CD4-positive, alpha-beta T cell treated with Interleukin-4 for 1 hour (primary cell): ENCODE data around the gene CARD10.
"Not testable (repeated sequence)": the region's sequence is repeated elsewhere in the genome, so short reads cannot be mapped to it uniquely, and the experiment has no call there.

Experiments
- DNase-seq, 2 donors: peaks; one replicate each; pipeline ENCODE4 v3.0.0-alpha.2; 2020 to 2022

CARD10 gene

DNA sequence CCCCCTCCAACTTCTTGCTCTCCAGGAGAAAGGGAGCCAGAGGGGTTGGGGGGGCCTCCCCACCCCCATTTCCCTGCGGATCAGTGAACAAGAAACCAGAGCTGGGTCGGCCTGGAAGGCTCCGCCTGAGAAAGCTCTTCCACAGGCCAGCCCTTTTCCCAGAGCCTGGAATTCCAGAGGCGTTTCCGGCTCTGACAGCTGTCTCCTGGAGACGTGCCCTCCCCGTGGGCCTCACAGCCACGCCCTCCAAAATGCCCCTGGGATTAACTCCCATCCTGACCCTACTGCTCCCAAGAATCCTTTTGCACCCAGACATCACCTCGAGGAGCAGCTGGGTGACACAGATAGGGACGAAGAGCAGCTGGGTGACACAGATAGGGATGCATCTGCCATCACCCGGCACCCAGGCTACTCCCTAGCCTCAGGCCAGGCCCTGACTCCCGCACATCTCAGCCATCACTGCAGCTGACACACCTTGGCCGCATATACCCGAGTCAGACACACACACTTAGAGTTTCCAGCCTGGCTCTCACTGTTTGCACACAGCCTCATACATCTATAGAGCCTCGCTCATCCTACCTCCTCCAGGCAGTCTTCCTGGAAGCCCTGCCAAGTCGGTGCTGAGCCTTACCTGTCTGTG, 33.4 kb upstream of the CARD10 start:
- DNase-seq, result no peak

DNA sequence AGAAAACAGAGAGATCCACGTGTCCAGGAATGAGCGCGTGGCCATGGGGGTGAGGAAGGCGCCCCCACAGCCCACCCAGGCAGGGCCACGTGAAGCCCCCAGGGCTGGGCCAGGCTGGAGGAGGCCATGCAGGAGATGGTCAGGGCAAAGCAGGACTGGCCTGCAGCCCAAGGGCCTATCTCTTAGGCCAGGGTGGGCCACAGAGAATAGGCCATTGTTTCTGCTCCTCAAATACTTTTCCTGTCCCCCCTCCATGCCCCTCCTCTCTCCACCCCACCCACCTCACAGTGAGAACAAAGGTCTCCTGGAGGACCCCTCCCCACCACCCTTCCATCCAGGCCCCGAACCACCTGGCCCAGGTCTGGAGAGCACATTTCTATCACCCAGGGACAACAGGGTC, 32.8 kb upstream of the CARD10 start:
- DNase-seq, result no peak

DNA sequence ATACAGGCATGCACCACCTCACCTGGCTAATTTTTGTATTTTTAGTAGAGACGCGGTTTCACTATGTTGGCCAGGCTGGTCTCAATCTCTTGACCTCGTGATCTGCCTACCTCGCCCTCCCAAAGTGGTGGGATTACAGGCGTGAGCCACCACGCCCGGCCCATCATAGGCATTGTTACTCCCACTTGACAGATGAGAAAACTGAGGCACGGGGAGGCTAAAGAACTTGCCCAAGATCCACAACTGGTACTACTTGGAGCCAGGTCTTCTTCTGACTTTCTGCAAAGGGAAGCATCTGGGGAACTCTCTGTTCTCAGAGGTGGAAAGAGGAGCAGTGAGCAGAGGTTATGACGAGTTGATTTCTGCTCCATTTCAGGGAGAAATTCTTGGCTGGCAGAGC, 31.7 kb upstream of the CARD10 start:
- not testable (repeated sequence) for DNase-seq

DNA sequence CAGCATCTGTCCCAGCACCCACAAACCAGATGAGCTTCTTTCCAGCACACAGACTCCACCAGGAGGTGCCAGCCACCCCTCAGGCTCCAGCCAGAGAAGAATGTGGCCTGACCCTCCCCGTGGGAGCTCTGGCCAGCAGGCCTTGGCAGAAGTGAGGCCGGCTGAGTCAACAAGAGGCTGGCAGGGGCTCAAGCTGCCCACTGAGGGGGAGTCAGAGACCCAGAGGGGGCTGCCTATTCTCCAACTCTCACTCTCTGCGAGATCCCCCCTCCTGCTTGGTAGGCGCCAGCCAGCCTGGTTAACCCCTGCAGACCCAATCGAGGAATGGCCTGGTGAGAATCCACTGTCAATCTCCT, 30.5 kb upstream of the CARD10 start:
- DNase-seq, result no peak

DNA sequence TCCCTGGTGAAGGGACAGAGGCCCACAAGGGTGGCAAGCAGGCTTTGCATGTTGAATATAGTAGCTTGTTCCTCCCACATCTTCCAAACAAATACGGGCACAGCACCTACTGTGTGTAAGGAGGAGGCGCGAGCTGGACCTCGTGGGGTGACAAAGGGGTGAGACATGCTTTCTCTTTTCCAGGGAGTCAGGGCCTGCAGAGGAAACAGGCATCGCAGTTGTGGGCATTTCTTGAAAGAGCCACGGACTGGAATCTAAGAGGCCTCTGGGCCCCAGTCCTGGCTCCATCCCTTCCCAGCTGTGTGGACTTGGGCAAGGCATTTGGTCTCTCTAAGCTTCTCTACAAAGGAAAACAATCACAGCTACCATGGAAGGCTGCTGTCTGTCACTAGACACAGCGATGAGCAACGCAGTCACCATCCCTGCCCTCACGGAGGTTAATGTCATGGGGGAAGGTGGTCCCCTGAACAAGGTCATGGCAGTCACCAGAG, 28.1 kb upstream of the CARD10 start:
- DNase-seq, result no peak

DNA sequence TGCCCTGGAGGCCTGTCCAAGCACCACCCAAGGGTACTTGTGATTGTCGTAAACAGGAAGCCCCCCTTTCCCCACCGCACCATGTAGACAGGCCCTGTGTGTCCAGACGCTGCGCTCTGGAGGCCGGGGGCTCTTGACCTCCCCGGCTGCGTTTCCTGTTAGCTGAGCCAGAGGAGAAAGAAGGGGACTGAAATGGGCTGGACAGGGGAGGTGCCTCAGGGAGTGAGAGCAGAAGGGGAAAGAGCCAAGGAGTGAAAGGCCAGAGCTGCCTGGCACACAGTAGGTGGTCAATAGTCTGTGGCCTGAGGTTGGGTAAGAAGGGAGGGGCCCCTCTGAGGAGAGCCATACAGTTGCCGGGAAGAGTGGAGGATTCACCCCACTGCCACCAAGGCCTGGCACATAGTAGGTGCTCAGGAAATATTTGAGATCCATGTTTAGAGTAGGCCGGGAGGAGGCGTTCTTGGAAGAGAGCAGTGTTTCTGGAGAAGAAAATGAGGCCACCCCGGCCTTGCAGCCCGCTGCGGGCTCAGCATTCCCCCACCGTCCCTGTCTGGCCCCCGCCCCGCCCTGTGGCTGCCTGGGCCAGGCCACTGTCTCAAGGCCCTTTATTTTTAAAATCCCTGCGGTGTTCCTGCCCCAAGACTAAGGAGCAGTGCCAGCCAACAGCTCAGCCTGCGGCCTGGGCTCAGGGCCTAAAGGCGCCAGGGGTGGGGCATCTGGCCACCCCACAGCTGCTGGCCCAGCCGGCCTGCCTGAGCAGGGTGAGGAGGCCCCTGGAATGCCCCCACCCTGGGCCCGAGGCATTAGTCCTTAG, 27.4 kb upstream of the CARD10 start:
- DNase-seq, result no peak

DNA sequence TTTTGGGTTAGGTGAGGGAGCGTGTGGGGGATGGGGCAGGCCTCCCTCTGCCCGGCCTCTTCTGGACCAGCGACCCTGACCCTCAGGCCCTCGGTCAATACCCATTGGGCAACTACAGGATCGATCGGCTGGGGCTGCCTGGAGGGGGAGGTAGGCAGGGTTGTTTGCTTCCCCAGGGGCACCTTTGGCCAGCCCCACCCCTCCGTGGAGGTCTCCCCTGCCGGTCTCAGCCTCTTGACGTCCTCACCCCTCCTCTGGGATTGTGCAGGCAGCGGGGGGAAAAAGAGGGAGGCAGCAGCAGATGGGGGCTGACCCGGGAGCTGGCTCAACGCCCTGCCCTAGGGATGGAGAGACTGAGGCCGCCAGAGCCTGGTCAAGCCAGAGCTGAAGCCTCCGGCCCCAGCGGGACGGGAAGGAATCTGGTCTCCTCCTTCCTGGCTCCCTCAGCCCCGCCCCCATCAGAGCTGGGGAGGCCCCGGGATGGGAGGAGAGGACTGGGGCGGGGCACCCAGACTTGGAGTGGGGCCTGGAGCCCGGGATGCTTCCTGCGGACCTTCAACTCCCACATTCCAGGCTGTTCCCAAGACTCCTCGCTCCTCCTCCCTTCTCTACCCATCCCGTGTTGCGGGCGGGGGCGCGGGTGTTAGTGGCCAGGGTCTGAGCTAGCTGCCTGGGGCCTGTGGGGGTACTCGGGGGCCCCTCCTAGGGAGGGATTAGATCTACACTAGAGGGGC, 26.7 kb upstream of the CARD10 start:
- no peak for DNase-seq

DNA sequence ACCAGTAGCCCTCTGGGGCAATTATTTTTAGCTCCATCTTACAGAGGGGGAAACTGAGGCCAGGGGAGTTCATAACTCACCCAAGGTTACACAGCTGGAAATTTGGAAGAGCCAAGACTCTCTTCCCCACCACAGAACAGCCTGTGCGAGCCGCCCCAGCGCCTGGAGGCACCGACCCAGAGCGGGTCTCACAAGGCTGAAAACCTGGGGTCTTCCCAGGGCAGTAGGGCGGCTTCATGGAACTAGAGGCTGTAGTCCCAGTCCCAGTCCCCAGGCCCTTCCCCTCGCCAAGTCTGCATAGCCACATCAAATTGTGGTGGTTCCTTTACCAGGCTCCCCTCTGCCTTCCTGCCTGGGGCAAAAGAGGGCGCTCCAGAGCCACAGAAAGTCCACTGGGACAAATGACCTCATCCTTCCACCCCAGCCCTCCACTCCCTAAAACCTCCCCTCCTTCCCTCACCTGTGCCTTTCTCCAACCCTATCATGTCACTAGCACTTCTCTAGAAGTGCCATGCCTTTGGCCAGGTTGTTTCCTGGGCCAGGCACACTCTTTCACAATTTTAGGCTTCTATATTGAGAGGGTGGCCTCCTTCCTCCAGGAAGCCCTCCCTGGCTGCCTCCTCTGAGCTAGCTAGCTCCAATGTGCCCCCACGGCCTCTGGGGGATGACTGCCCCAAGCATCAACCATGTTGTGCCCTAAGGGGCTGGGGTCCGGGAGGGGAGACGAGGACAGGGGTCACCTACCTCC, 25.9 kb upstream of the CARD10 start:
- peak; percentile 57 to 58 for DNase-seq

DNA sequence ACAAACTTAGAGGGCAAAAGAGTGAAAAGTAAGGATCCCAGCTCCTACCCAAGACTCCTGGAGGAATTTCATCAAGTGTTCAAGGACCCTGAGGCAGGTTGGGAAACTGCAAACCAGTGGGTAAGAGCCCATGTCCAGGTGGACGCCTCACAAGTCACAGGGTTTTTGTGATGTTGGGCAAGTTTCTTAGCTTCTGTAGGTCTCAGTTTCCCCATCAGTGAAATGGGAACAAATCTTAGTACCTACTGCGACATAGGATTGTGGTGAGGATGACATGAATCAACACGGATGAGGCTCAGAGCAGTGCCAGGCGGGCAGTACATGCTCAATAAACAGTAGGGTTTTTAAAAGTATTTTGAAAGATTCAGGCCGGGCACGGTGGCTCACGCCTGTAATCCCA, 23.7 kb upstream of the CARD10 start:
- DNase-seq, result no peak

DNA sequence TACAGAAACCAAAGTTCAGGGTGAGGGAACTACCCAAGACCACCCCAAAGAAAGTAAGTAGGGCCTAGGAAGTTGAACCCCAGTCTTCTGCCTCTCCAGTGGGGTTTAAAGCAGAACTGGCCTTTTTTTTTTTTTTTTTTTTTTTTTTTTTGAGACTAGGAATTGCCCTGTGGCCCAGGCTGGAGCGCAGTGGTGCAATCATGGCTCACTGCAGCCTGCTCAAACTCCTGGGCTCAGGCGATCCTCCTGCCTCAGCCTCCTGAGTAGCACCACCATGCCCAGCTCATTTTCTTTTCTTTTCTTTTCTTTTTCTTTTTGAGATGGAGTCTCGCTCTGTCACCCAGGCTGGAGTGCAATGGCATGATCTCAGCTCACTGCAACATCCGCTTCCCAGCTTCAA, 23.2 kb upstream of the CARD10 start:
- not testable (repeated sequence) for DNase-seq

DNA sequence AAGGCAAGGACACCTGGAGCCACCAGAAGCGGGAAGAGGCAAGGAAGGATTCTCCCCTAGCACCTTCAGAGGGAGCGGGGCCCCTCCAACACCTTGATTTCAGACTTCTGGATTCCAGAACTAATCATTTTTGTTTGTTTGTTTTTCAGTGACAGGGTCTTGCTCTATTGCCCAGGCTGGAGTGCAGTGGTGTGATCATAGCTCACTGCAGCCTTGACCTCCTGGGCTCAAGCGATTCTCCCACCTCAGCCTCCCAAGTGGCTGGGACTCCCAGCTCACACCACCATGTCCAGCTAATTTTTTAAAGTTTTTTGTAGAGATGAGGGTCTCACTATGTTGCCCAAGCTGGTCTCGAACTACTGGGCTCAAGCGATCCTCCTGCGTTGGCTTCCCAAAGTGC, 20.6 kb upstream of the CARD10 start:
- DNase-seq, result not testable (repeated sequence)

DNA sequence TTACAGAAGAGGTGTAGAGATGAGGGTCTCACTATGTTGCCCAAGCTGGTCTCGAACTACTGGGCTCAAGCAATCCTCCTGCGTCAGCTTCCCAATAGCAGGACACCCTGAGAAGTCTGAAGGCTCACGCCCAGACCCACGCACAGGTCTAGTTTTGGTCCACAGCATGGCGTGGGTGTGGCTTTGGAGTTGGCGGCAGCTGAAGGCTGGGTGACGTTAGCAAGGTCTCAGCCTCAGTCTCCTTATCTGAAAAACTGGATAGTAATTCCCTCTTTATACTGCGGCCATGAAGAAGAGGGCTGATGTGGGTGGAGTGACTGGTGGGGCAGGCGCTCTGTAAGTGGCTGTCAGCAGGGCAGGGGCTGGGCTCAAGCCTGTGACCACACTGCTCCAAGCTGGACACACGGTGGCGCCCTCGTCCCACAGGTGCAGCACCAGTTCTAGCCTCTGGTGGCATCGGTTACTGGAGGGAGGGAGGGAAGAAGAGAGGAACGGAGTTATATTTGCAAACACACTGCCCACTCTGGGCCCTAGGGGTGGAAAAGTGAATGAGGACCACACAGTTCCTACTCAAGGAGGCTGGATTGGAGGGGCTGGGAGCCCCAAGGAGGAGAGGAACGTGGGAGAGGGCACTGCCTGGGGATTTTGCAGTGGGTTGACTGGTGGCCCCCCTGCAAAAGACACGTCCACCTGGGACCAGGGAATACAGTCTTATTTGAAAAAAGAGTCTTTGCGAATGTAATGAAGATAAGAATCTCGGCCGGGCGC, 19.6 kb upstream of the CARD10 start:
- peak; percentile 92 to 93 for DNase-seq

DNA sequence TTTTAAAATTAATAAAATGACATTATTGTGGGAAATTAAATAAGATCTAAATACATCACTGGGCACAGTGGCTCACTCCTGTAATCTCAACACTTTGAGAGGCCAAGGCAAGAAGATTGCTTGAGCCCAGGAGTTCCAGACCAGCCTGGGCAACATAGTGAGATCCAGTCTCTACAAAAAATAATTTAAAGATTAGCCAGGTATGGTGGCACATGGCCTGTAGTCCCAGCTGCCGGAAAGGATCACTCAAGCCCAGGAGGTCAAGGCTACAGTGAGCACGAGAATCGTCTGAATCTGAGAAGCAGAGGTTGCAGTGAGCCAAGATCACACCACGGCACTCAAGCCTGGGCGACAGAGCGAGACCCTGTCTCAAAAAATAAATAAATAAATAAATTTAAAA, 15.9 kb upstream of the CARD10 start:
- no peak for DNase-seq

DNA sequence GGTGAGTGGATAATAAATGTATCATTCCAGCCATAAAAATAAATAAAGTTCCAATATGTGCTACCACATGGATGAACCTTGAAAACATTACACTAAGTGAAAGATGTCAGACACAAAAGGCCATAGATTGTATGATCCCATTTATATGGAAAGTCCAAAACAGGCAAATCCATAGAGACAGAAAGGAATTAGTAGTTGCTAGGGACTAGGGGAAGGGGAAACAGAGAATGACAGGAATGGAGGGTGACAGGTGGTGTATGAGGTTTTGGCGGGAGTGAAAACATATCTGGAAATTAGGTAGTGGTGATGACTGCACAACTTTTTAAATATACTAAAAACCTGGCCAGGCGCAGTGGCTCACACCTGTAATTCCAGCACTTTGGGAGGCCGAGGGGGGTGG, 15.2 kb upstream of the CARD10 start:
- DNase-seq, result no peak

DNA sequence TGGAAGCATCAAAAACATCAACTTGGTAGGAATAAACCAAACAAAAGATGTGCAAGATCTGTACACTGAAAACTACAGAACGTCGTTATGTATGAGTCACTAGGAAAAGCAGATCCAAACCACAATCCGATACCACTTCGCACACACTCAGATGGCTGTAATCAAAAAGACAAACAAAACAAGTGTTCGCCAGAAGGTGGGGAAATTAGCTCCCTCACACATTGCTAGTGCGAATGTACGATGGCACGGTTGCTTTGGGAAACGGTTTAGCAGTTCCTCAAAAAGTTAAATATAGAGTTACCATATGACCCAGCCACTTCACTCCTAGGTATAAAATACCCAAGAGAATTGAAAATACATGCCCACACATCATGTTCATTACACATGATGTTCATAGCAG, 14.8 kb upstream of the CARD10 start:
- peak; percentile 12 to 30 for DNase-seq

DNA sequence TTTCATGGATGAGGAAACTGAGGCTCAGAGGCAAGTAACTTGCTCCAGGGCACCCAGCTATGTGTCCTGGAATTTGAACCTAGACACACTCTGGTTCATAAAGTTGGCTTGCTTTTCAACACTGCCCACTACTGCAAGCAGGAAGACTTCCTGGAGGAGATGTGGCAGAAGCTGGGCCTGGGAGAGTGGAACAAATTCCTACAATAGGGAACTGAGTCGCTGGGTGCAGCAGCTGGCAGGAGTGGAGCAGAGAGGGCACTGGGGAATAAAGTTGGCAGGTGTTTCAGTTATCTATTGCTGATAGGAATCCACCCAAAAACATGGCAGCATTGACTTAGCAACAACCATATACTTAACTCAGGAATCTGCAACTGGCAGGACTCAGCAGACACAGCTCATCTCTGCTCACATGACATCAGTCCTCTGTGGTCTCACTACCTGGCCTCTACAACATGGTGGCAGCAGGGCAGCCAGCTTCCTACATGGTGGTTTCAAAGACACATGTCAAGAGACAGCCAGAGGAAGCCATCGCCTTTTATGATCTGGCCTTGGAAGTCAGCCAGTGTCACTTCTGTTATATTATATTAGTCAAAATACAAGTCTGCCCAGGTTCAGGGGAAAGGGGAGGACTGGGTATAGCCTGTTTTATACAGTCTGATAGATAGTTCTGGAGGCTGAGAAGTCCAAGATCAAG, 10.6 kb upstream of the CARD10 start:
- DNase-seq, result no peak

DNA sequence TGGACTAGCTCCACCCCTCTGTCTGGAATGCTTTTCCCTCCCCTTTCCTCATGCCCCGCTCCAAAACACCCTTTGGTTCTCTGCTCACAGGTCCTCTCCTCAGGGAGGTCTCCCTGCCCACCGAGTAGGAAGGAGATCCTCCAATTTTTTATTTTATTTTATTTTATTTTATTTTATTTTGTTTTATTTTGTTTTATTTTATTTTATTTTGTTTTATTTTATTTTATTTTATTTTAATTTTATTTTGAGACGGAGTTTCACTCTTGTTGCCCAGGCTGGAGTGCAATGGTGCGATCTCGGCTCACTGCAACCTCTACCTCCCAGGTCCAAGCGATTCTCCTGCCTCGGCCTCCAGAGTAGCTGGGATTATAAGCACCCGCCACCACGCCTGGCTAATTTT, 8.7 kb upstream of the CARD10 start:
- not testable (repeated sequence) for DNase-seq

DNA sequence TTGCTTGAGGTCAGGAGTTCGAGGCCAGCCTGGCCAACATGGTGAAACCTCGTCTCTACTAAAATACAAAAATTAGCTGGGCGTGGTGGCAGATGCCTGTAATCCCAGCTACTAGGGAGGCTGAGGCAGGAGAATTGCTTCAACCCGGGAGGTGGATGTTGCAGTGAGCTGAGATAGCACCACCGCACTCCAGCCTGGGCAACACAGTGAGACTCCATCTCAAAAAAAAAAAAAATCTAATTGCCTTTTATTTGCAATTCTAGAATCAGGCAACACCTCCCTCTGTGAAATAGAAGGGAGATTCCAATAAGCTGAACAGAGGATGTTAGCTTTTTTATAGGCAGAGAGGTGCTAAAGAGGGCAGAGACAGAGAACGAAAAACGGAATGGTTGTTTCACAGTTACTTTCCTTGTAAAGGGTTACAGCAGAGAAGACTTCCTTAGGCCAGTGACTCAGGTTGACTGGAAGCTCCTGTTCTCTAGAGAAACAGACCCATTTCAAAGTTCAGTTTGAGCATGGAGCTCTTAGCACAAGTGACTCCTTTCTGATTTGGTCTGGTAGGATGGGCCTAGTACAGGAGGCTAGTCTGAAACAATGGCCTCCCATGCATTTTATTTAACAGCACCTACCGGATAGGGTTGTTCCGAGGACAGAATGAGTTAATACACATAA, 8.0 kb upstream of the CARD10 start:
- not testable (repeated sequence) for DNase-seq

DNA sequence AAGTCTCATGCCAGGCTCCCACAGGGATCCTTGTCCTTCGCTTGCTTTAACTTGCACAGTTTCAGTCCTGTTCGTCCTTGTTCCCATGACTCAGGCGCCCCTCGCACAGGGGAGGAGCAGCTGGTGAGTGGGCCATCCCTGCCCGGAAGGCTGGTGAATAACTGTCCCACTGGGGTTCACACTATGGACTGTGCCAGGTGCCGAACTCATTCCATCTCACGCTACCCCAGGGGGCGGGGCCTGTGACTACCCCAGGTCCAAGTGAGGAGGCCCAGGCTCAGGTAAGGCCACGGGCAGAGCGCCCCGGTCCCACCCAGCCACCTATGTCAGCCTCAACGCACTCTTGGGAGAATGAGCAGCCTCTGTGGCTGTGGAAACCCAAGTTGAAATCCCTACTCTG, 7.2 kb upstream of the CARD10 start:
- DNase-seq, result no peak

DNA sequence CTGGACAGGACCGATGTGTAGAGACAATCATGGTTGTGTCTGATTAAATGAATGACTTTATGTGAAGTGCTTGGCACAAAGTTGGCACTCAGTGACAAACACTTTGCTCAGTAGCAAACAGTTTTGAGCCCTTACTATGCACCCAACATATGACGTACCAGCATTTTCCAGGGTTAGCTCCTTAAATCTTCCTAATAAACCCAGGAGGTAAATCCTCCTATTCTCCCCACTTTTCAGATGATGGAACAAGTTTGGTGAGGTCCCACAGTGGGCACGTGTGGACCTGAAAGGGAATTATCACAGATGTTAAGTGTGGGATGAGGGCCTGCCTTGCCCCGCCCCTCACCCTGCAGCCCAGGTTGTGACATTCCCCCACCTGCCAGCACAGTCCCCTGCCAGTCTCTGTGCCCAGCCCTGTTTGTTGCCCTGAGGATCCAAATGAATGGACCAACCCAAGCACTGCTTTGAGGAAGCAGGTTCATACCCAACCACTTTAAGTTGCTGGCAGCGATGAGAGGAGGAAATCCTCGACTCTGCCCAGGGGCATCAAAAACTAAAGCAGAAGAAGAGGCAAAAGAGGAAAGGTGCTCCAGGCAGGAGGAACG, 6.6 kb upstream of the CARD10 start:
- no peak for DNase-seq
